A549 (cell line): Measurements from ENCODE around the gene MTCL1. TPM values are rescaled to one million over a fixed set of nuclear protein-coding genes. Genes with fewer than 3 reads are reported as not detected.

Source experiments
- ATAC-seq, 2 experiments: fragments of 200-7000 bp in 1 of 2; fragments of >200 bp in 1 of 2; cut with Nextera tagmentation in 1 of 2; cut with Tn5 transposase in 1 of 2; 3 replicates each; pipeline versions ENCODE4 v1.8.0 to v1.9.1; 2018 to 2020; ENCODE audit warnings: mild to moderate bottlenecking in 1 of 2, moderate library complexity in 1 of 2
- CTCF ChIA-PET: fragments of 300-600 bp; sonication (Branson Sonifier 250); formaldehyde crosslinking; extraction: SDS; loops from one replicate; lab custom pipeline; 2021; ENCODE audit warnings: antibody characterized with exemption, inconsistent platforms; lab: Yijun Ruan, JAX
- POLR2A ChIA-PET: fragments of 350-600 bp; formaldehyde crosslinking; extraction: SDS; loops from one replicate; lab custom pipeline; 2021; ENCODE audit warnings: antibody characterized with exemption, inconsistent platforms; lab: Yijun Ruan, JAX
- DNase-seq, 2 experiments: peaks; one replicate each; pipeline versions ENCODE4 v3.0.0 to v3.0.0-alpha.2; 2011 to 2016; ENCODE audit warnings: low read depth in 1 of 2, low spot score in 1 of 2
- FAIRE-seq: peaks from 2 replicates; lab custom pipeline; 2011; peaks lifted over from hg19 to GRCh38; lab: Jason Lieb, UNC
- H3K27ac ChIP-seq, 2 experiments: fragments of >200 bp; sonication (Bioruptor Twin); formaldehyde crosslinking; 3 replicates each; pipeline ENCODE4 v1.5.1; 2016 to 2017
- H3K4me1 ChIP-seq: fragments of >200 bp; sonication (Bioruptor Twin); formaldehyde crosslinking; 3 replicates; pipeline ENCODE4 v1.6.1; 2016
- H3K4me2 ChIP-seq: fragments of >200 bp; sonication (Bioruptor Twin); formaldehyde crosslinking; 3 replicates; pipeline ENCODE4 v1.6.1; 2016
- H3K4me3 ChIP-seq: fragments of >200 bp; sonication (Bioruptor Twin); formaldehyde crosslinking; 3 replicates; pipeline ENCODE4 v1.5.1; 2016
- H3K9me3 ChIP-seq: fragments of >200 bp; sonication (Bioruptor Twin); formaldehyde crosslinking; 3 replicates; pipeline ENCODE4 v1.6.1; 2016
- BCL3 ChIP-seq: fragments of >200 bp; sonication (Bioruptor Twin); formaldehyde crosslinking; IDR thresholded peaks from 3 replicates; pipeline ENCODE4 v1.6.1; 2016
- BHLHE40 ChIP-seq: IDR thresholded peaks from 2 replicates; pipeline ENCODE4 v1.6.1; 2012; ENCODE audit warnings: low read depth, low read length, inconsistent platforms
- CBX2 ChIP-seq: fragments of 200-600 bp; sonication (generic); IDR thresholded peaks from 2 replicates; pipeline ENCODE4 v1.6.1; 2016; ENCODE audit warnings: low read depth, mild to moderate bottlenecking, borderline replicate concordance
- CHD2 ChIP-seq: fragments of 150-350 bp; IDR thresholded peaks from 2 replicates; pipeline ENCODE4 v1.6.1; 2014; ENCODE audit warnings: low read length; ENCODE audit not compliant: partially characterized antibody
- CTCF ChIP-seq: fragments of >200 bp; sonication (Bioruptor Twin); formaldehyde crosslinking; IDR thresholded peaks from 3 replicates; pipeline ENCODE4 v1.5.1; 2016
- ELK1 ChIP-seq: fragments of 150-350 bp; IDR thresholded peaks from 2 replicates; pipeline ENCODE4 v1.6.1; 2014; ENCODE audit warnings: low read depth, mild to moderate bottlenecking, low read length
- EP300 ChIP-seq, 2 experiments: fragments of >200 bp; sonication (Bioruptor Twin); formaldehyde crosslinking; IDR thresholded peaks; 2 replicates in 1 of 2; 3 replicates in 1 of 2; pipeline ENCODE4 v1.6.1; 2016 to 2017
- FOXS1 ChIP-seq: fragments of 250-450 bp; sonication (Bioruptor Pico); IDR thresholded peaks from 2 replicates; pipeline ENCODE4 v1.5.0; 2020; ENCODE audit warnings: mild to moderate bottlenecking, moderate library complexity
- HDAC2 ChIP-seq: fragments of 200-600 bp; sonication (generic); IDR thresholded peaks from 2 replicates; pipeline ENCODE4 v1.6.1; 2016
- HEYL ChIP-seq: fragments of 250-450 bp; sonication (Bioruptor Pico); IDR thresholded peaks from 2 replicates; pipeline ENCODE4 v1.8.0; 2021; ENCODE audit warnings: mild to moderate bottlenecking, moderate library complexity
- JUN ChIP-seq, 2 experiments: fragments of >200 bp; sonication (Bioruptor Twin); formaldehyde crosslinking; IDR thresholded peaks; 2 replicates in 1 of 2; 3 replicates in 1 of 2; pipeline ENCODE4 v1.6.1; 2016 to 2017
- JUNB ChIP-seq: fragments of >200 bp; sonication (Bioruptor Twin); formaldehyde crosslinking; IDR thresholded peaks from 2 replicates; pipeline ENCODE4 v1.6.1; 2016
- MAFK ChIP-seq: fragments of 450-650 bp; IDR thresholded peaks from 2 replicates; pipeline ENCODE4 v1.6.1; 2014; ENCODE audit not compliant: partially characterized antibody
- MYC ChIP-seq: IDR thresholded peaks from 2 replicates; pipeline ENCODE4 v1.6.1; 2012; ENCODE audit warnings: mild to moderate bottlenecking, inconsistent platforms, low read length, improper control_type of control experiment, borderline replicate concordance
- NPAS2 ChIP-seq: fragments of 250-450 bp; sonication (Bioruptor Pico); IDR thresholded peaks from 2 replicates; pipeline ENCODE4 v1.8.0; 2022; ENCODE audit warnings: mild to moderate bottlenecking, moderate library complexity, borderline replicate concordance
- NR3C1 ChIP-seq: fragments of >200 bp; sonication (Bioruptor Twin); formaldehyde crosslinking; IDR thresholded peaks from 3 replicates; pipeline ENCODE4 v1.6.1; 2017
- PHF8 ChIP-seq: fragments of 200-600 bp; sonication (generic); IDR thresholded peaks from 2 replicates; pipeline ENCODE4 v1.6.1; 2016; ENCODE audit warnings: low read depth, mild to moderate bottlenecking, antibody characterized with exemption, moderate library complexity, borderline replicate concordance
- POLR2AphosphoS2 ChIP-seq: conservative IDR thresholded peaks from 2 replicates; pipeline ENCODE4 v1.6.1; 2012; ENCODE audit warnings: low read length, improper control_type of control experiment, inconsistent platforms
- SMC3 ChIP-seq: fragments of >200 bp; sonication (Bioruptor Twin); formaldehyde crosslinking; IDR thresholded peaks from 3 replicates; pipeline ENCODE4 v1.6.1; 2018; ENCODE audit warnings: inconsistent platforms
- SREBF2 ChIP-seq: fragments of 450-650 bp; IDR thresholded peaks from 2 replicates; pipeline ENCODE4 v1.6.1; 2014; ENCODE audit warnings: mild to moderate bottlenecking, moderate library complexity
- TFCP2L1 ChIP-seq: fragments of 250-450 bp; sonication (Bioruptor Pico); IDR thresholded peaks from 2 replicates; pipeline ENCODE4 v1.5.0; 2021; ENCODE audit warnings: mild to moderate bottlenecking
- ZFP36 ChIP-seq: fragments of 450-650 bp; IDR thresholded peaks from 2 replicates; pipeline ENCODE4 v1.6.1; 2014; ENCODE audit warnings: borderline replicate concordance; ENCODE audit not compliant: partially characterized antibody
- ZNF302 ChIP-seq: fragments of 250-450 bp; sonication (Bioruptor Pico); IDR thresholded peaks from 2 replicates; pipeline ENCODE4 v1.9.0; 2021; ENCODE audit warnings: inconsistent platforms, mild to moderate bottlenecking, moderate library complexity
- WGBS: methylation state at CpG from one replicate; pipeline ENCODE4 v1.1.6; 2017; ENCODE audit errors: missing lambda C conversion rate; 5-methylcytosine and 5-hydroxymethylcytosine counted together
- polyA plus RNA-seq, 4 experiments: library from polyadenylated mRNA; depleted of rRNA in 3 of 4; stranded (reverse); fragments of >200 nt; fragmentation: RNase III in 1 of 4; extraction: RNeasy Plus Mini Kit Qiagen cat#74134 plus additional on column Dnase treatment in 1 of 4; gene quantifications; 2 replicates in 3 of 4; 3 replicates in 1 of 4; pipeline ENCODE4 v1.2.3, GENCODE V29; 2011 to 2017
- TF ChIP-seq, protein P1 (sequence below): IDR thresholded peaks from 2 replicates; pipeline ENCODE4 v1.6.1; 2012; ENCODE audit warnings: low read depth, borderline replicate concordance
- TF ChIP-seq, protein P2 (sequence below): fragments of 200-600 bp; sonication (generic); IDR thresholded peaks from 2 replicates; pipeline ENCODE4 v1.6.1; 2016; ENCODE audit warnings: antibody characterized with exemption, mild to moderate bottlenecking, moderate library complexity

MTCL1 gene
- polyA plus RNA-seq, 2 of the 4 experiments (the other 2 are of a cell fraction) = 44.4 to 49.6 TPM

- no peak for TF ChIP-seq CTCF
- TF ChIP-seq ZFP36 = no peak
These were observed 73.9 kb downstream of the MTCL1 start (continued) for GRCh38 chr18:8779251-8779650.

GRCh38 chr18:8780227-8780626 is 74.9 kb downstream of the MTCL1 start:
- POLR2A ChIA-PET = interaction anchor here (0.6 kb wide), 1 partner anchor 66 kb away, joined by 3 read pairs; no protein-coding TSS in a partner anchor
- no peak for FAIRE-seq
- H3K4me2 ChIP-seq = no peak overlapping the region
- no peak overlapping the region for H3K4me3 ChIP-seq
- H3K9me3 ChIP-seq = no peaks in the 10 kb centered on the region
- 75% methylated on average over 3 of the region's 6 CpGs for WGBS
- peaks cover 21% of the 10 kb centered on the region; the same call in 2 of the 3 replicates for H3K4me1 ChIP-seq
- CTCF ChIA-PET = interaction anchor here (0.7 to 0.8 kb wide), 2 partner anchors 14 to 124 kb away, joined by 3 to 4 read pairs; no protein-coding TSS in a partner anchor
- TF ChIP-seq JUN (IDR thresholded peaks at IDR 0.05) = no peak
- TF ChIP-seq ZNF302 (CRISPR knock-in tag) = no peak
- no peak for TF ChIP-seq NR3C1
- TF ChIP-seq MYC = no peak
- TF ChIP-seq SMC3 = no peak
- no peak for TF ChIP-seq BCL3
- TF ChIP-seq CTCF = no peak
- TF ChIP-seq JUNB = no peak
- no peak for TF ChIP-seq MAFK
- no peak for TF ChIP-seq TFCP2L1 (CRISPR knock-in tag)
- no peak for TF ChIP-seq PHF8
- no peak for TF ChIP-seq HEYL
- no peak for TF ChIP-seq NPAS2 (CRISPR knock-in tag)
- TF ChIP-seq ELK1 = no peak
- no peak for TF ChIP-seq CBX2
- no peak for DNase-seq
- H3K27ac ChIP-seq = peak overlapping the region in 1 of 2 experiments; percentile 55; a peak in 2 of 6 replicates
- no peak for ATAC-seq

GRCh38 chr18:8781671-8782070 is 76.3 kb downstream of the MTCL1 start:
- TF ChIP-seq, protein P1, sequence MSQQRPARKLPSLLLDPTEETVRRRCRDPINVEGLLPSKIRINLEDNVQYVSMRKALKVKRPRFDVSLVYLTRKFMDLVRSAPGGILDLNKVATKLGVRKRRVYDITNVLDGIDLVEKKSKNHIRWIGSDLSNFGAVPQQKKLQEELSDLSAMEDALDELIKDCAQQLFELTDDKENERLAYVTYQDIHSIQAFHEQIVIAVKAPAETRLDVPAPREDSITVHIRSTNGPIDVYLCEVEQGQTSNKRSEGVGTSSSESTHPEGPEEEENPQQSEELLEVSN = no peak
- TF ChIP-seq, protein P2, sequence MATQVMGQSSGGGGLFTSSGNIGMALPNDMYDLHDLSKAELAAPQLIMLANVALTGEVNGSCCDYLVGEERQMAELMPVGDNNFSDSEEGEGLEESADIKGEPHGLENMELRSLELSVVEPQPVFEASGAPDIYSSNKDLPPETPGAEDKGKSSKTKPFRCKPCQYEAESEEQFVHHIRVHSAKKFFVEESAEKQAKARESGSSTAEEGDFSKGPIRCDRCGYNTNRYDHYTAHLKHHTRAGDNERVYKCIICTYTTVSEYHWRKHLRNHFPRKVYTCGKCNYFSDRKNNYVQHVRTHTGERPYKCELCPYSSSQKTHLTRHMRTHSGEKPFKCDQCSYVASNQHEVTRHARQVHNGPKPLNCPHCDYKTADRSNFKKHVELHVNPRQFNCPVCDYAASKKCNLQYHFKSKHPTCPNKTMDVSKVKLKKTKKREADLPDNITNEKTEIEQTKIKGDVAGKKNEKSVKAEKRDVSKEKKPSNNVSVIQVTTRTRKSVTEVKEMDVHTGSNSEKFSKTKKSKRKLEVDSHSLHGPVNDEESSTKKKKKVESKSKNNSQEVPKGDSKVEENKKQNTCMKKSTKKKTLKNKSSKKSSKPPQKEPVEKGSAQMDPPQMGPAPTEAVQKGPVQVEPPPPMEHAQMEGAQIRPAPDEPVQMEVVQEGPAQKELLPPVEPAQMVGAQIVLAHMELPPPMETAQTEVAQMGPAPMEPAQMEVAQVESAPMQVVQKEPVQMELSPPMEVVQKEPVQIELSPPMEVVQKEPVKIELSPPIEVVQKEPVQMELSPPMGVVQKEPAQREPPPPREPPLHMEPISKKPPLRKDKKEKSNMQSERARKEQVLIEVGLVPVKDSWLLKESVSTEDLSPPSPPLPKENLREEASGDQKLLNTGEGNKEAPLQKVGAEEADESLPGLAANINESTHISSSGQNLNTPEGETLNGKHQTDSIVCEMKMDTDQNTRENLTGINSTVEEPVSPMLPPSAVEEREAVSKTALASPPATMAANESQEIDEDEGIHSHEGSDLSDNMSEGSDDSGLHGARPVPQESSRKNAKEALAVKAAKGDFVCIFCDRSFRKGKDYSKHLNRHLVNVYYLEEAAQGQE = no peak
- TF ChIP-seq POLR2AphosphoS2 (no peak), NR3C1 (no peak), SREBF2 (no peak), CHD2 (no peak), HDAC2 (no peak), BHLHE40 (no peak), EP300 (IDR thresholded peaks at IDR 0.05) (no peak), FOXS1 (CRISPR knock-in tag) (no peak), MAFK (no peak), JUNB (no peak)
- peaks cover 13% of the 10 kb centered on the region; the same call in 1 of the 3 replicates for H3K4me1 ChIP-seq
- ChIA-PET CTCF (no interaction called here), POLR2A (no interaction called here)
- DNase-seq (no peak), ATAC-seq (no peak), FAIRE-seq (no peak)
- no peaks in the 10 kb centered on the region for H3K9me3 ChIP-seq
- peak overlapping the region in 1 of 2 experiments; percentile 28; a peak in 1 of 6 replicates for H3K27ac ChIP-seq
- 88% methylated on average over 8 of the region's 12 CpGs for WGBS
- H3K4me2 ChIP-seq = no peak overlapping the region
- H3K4me3 ChIP-seq = no peak overlapping the region
